HCT116 (cell line): Measurements from ENCODE around the gene ZNF580.

ENCODE experiments used
- CEBPB ChIP-seq: IDR thresholded peaks from 2 replicates; pipeline ENCODE4 v1.6.1; 2012; ENCODE audit warnings: low read depth
- CTCF ChIP-seq, 3 experiments: fragments of 200-600 bp in 1 of 3; sonication (generic) in 1 of 3; IDR thresholded peaks in 2 of 3; conservative IDR thresholded peaks in 1 of 3; 2 replicates each; pipeline ENCODE4 v1.5.1; 2012 to 2017; ENCODE audit warnings: low read depth in 2 of 3, low read length in 2 of 3, antibody characterized with exemption in 1 of 3, borderline replicate concordance in 1 of 3, control low read depth in 1 of 3, mild to moderate bottlenecking in 1 of 3, mixed read lengths in 1 of 3, mixed run types in 1 of 3, moderate library complexity in 1 of 3; ENCODE audit not compliant: insufficient read depth in 1 of 3
- EGR1 ChIP-seq: IDR thresholded peaks from 2 replicates; pipeline ENCODE4 v1.6.1; 2012; ENCODE audit warnings: low read depth
- EZH2 ChIP-seq: fragments of 200-600 bp; sonication (generic); IDR thresholded peaks from 2 replicates; pipeline ENCODE4 v1.6.1; 2017; ENCODE audit warnings: antibody characterized with exemption, mixed run types
- EZH2phosphoT487 ChIP-seq: fragments of 200-600 bp; IDR thresholded peaks from 2 replicates; pipeline ENCODE4 v1.6.1; 2018; ENCODE audit warnings: antibody characterized with exemption, borderline replicate concordance
- JUND ChIP-seq: IDR thresholded peaks from 2 replicates; pipeline ENCODE4 v1.6.1; 2012
- MAX ChIP-seq: IDR thresholded peaks from 2 replicates; pipeline ENCODE4 v1.6.1; 2012
- POLR2A ChIP-seq: IDR thresholded peaks from 2 replicates; pipeline ENCODE4 v1.7.0; 2011; ENCODE audit warnings: borderline replicate concordance; ENCODE audit not compliant: insufficient read depth, insufficient read length; ENCODE audit errors: extremely low read depth
- POLR2AphosphoS5 ChIP-seq: IDR thresholded peaks from 2 replicates; pipeline ENCODE4 v1.6.1; 2011; ENCODE audit warnings: mild to moderate bottlenecking, low read depth, low read length, moderate library complexity
- RAD21 ChIP-seq: IDR thresholded peaks from 2 replicates; pipeline ENCODE4 v1.6.1; 2012; ENCODE audit warnings: low read depth, mild to moderate bottlenecking
- REST ChIP-seq: IDR thresholded peaks from 2 replicates; pipeline ENCODE4 v1.6.1; 2012; ENCODE audit warnings: low read depth
- SIN3A ChIP-seq: IDR thresholded peaks from 2 replicates; pipeline ENCODE4 v1.6.1; 2012; ENCODE audit warnings: low read depth
- YY1 ChIP-seq: IDR thresholded peaks from 2 replicates; pipeline ENCODE4 v1.6.1; 2011; ENCODE audit warnings: low read length, low read depth, moderate library complexity, mild to moderate bottlenecking; ENCODE audit not compliant: insufficient replicate concordance; ENCODE audit errors: extremely low read depth
- ZNF274 ChIP-seq: fragments of 200-500 bp; sonication (Bioruptor generic); IDR thresholded peaks from 2 replicates; pipeline ENCODE4 v1.6.1; 2014; ENCODE audit warnings: mild to moderate bottlenecking, low read depth, low read length, inconsistent platforms

GRCh38 chr19:55592391-55593090, 48.3 kb upstream of the ZNF580 start:
- TF ChIP-seq CTCF (IDR thresholded peaks at IDR 0.05 in 2 of 3, conservative IDR thresholded peaks at IDR 0.05 in 1 of 3; ENCODE audit: borderline replicate concordance in 1 of 3, insufficient read depth in 1 of 3, low read depth in 2 of 3, low read length in 2 of 3) (no peak), POLR2AphosphoS5 (no peak), EZH2phosphoT487 (no peak), REST (no peak), POLR2A (no peak), EZH2 (no peak), CEBPB (no peak), YY1 (no peak), RAD21 (no peak), JUND (no peak), SIN3A (no peak), EGR1 (no peak), MAX (no peak), ZNF274 (no peak)
